GM23248 (cell line): Measurements from ENCODE around the gene PDCD1LG2.

Experiments
- EZH2 ChIP-seq: fragments of 200-600 bp; sonication (generic); IDR thresholded peaks from 2 replicates; pipeline ENCODE4 v1.6.1; 2018; ENCODE audit warnings: antibody characterized with exemption, mild to moderate bottlenecking; ENCODE audit not compliant: insufficient read depth, poor library complexity, severe bottlenecking
- EZH2phosphoT487 ChIP-seq: fragments of 200-600 bp; sonication (generic); IDR thresholded peaks from 2 replicates; pipeline ENCODE4 v1.6.1; 2018; ENCODE audit warnings: antibody characterized with exemption, moderate library complexity, mild to moderate bottlenecking, low read depth; ENCODE audit not compliant: insufficient read depth

- no peak for TF ChIP-seq EZH2
- TF ChIP-seq EZH2phosphoT487 = no peak
Measured at GRCh38 chr9:5502553-5502952, 7.8 kb upstream of the PDCD1LG2 start.
